Measurements from ENCODE around the gene ARHGEF18. TPM values are rescaled to one million over a fixed set of nuclear protein-coding genes. Genes with fewer than 3 reads are reported as not detected.

ARHGEF18 gene
- total RNA-seq, 1 donor from 2014 or later, result 8.3 TPM

- no peaks in the 10 kb centered on the region for H3K27me3 ChIP-seq (ENCODE audit: low read depth)
- intact Hi-C loops (cut with micrococcal nuclease), result no loop called here
- H3K4me1 ChIP-seq, result peaks cover 7% of the 10 kb centered on the region
- no peak for DNase-seq
- H3K36me3 ChIP-seq, result no peaks in the 10 kb centered on the region
- no peak overlapping the region for H3K4me3 ChIP-seq
- TF ChIP-seq CTCF (IDR thresholded peaks at IDR 0.05; ENCODE audit: borderline replicate concordance), result no peak
- no peak overlapping the region for H3K27ac ChIP-seq (replicated peaks)
- H3K9me3 ChIP-seq (replicated peaks), result peaks cover 15% of the 10 kb centered on the region
These were observed 20.1 kb upstream of the ARHGEF18 start for GRCh38 chr19:7328647-7329046.

GRCh38 chr19:7331446-7331845 is 17.3 kb upstream of the ARHGEF18 start:
- DNase-seq, result no peak
- no peak overlapping the region for H3K27ac ChIP-seq (replicated peaks)
- intact Hi-C loops (cut with micrococcal nuclease), result no loop called here
- H3K4me1 ChIP-seq, result peaks cover 19% of the 10 kb centered on the region
- no peak for TF ChIP-seq CTCF (IDR thresholded peaks at IDR 0.05; ENCODE audit: borderline replicate concordance)
- no peak overlapping the region for H3K4me3 ChIP-seq
- H3K27me3 ChIP-seq (ENCODE audit: low read depth), result no peaks in the 10 kb centered on the region
- H3K36me3 ChIP-seq, result no peaks in the 10 kb centered on the region
- H3K9me3 ChIP-seq (replicated peaks), result no peaks in the 10 kb centered on the region

GRCh38 chr19:7333198-7334118 is 15.3 kb upstream of the ARHGEF18 start:
- H3K27me3 ChIP-seq (ENCODE audit: low read depth), result no peaks in the 10 kb centered on the region
- intact Hi-C loops (cut with micrococcal nuclease), result no loop called here
- no peaks in the 10 kb centered on the region for H3K9me3 ChIP-seq (replicated peaks)
- peaks cover 31% of the 10 kb centered on the region for H3K4me1 ChIP-seq
- no peaks in the 10 kb centered on the region for H3K36me3 ChIP-seq
- peak; percentile 29 for DNase-seq
- H3K27ac ChIP-seq (replicated peaks), result peak overlapping the region; percentile 79
- no peak for TF ChIP-seq CTCF (IDR thresholded peaks at IDR 0.05; ENCODE audit: borderline replicate concordance)
- H3K4me3 ChIP-seq, result no peak overlapping the region

- TF ChIP-seq CTCF (IDR thresholded peaks at IDR 0.05; ENCODE audit: borderline replicate concordance), result no peak
- peaks cover 31% of the 10 kb centered on the region for H3K4me1 ChIP-seq
- no peak overlapping the region for H3K4me3 ChIP-seq
- no peaks in the 10 kb centered on the region for H3K36me3 ChIP-seq
- no peak for DNase-seq
- H3K27ac ChIP-seq (replicated peaks), result no peak overlapping the region
- intact Hi-C loops (cut with micrococcal nuclease), result no loop called here
- no peaks in the 10 kb centered on the region for H3K27me3 ChIP-seq (ENCODE audit: low read depth)
- no peaks in the 10 kb centered on the region for H3K9me3 ChIP-seq (replicated peaks)
These were observed 12.3 kb upstream of the ARHGEF18 start for GRCh38 chr19:7336321-7336973.

- H3K4me1 ChIP-seq, result peaks cover 31% of the 10 kb centered on the region
- DNase-seq, result no peak
These were observed 11.2 kb upstream of the ARHGEF18 start for GRCh38 chr19:7337380-7338194.

More at GRCh38 chr19:7337380-7338194, 11.2 kb upstream of the ARHGEF18 start:
- Histone ChIP-seq H3K9me3 (replicated peaks) (no peaks in the 10 kb centered on the region), H3K27me3 (ENCODE audit: low read depth) (no peaks in the 10 kb centered on the region), H3K36me3 (no peaks in the 10 kb centered on the region), H3K27ac (replicated peaks) (peak overlapping the region; percentile 44), H3K4me3 (no peak overlapping the region)
- intact Hi-C loops (cut with micrococcal nuclease), result no loop called here
- TF ChIP-seq CTCF (IDR thresholded peaks at IDR 0.05; ENCODE audit: borderline replicate concordance), result no peak
